ENCODE measurements around the gene CXorf51A.
"Not testable (repeated sequence)": the region's sequence is repeated elsewhere in the genome, so short reads cannot be mapped to it uniquely, and the experiment has no call there.

CXorf51A gene

DNA sequence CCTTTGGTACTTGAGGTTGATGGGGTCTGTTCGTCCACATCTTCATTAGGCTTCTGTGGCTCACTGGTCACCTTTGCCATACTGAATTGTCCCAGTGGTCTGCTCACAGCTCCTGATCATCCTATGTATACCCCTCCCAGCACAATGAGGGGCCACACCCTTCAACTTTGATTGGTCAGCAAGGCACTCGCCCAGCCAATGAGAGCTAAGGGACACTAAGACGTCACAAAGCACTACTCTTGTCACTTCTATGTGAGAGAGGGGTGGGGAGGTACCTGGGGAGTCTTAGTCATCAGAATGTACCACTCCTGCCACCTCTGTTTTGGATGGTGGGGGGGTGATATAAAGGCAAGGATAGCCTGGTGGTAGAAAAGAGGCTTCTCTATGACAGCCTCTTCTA lies at the start of gene CXorf51A:
TSS of gene CXorf51A (minus strand) at position 101 of the 400 bp plus-strand sequence. CDS start at position 80, 21 bp downstream.
- not testable (repeated sequence) for DNase-seq (ENCODE audit: low read depth in 2 of 2)

DNA sequence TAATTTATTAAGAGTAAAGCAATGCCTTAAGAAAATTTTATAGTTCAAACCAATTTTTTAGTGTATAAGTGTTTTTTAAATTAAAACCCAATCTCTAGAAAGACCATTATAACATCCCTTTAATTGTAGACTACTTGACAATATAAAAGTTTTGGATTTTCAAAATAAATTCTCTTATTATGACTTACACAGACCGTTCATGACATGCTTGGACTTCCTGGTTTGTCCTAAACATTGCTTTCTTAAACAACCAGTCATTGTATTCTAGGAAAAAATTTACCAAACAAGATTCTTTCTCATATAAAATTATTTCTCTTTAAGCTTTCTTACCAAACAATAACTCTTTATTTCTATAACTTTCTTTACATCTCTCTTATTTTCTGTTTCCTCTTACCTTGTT lies 49.0 kb upstream of the CXorf51A start:
- DNase-seq (ENCODE audit: low read depth in 2 of 2), result no peak

DNA sequence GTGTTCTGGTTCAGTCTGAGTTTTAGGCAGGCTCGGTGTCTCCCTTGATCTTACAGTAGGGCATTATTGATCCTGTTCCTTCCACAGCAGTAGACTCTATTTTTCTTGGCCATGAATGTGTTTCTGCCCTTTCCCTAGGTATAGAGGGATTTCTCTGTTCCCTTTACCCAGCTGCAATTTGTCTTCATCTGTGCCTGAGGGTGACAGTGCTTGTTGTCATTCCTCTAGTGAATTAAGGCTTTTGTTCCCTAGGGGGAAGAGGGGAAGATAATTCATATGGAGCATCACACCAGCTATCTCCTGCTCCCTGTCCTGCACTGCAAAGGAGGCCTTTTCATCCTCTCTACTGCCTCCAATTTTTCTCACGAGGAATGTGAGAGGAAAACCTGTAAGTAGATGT lies 39.7 kb upstream of the CXorf51A start:
- no peak for DNase-seq (ENCODE audit: low read depth in 2 of 2)

DNA sequence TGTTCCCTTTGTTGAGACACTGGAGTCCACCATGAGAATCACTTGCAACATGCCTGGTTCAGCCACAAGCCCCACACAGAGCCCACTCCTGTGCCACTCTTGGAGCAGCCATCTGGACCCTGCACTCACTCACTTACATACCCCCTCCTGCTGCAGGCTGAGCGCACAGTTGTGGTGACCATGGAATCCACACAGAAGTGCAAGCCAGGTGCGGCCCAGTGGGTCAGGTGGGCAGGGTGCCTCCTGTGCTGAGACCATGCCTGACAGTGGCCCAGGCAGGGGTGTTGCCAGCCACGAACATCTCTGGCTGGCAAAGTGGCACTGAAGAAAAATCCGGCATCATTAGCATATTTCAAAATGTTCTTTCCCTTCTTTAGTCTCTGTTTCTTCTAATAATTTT lies 17.4 kb upstream of the CXorf51A start:
- DNase-seq (ENCODE audit: low read depth in 2 of 2), result no peak

DNA sequence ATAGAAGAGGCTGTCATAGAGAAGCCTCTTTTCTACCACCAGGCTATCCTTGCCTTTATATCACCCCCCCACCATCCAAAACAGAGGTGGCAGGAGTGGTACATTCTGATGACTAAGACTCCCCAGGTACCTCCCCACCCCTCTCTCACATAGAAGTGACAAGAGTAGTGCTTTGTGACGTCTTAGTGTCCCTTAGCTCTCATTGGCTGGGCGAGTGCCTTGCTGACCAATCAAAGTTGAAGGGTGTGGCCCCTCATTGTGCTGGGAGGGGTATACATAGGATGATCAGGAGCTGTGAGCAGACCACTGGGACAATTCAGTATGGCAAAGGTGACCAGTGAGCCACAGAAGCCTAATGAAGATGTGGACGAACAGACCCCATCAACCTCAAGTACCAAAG lies 5.1 kb downstream of the CXorf51A start, which contains the start of gene CXorf51B:
TSS of gene CXorf51B (plus strand) at position 301 of the 400 bp plus-strand sequence. CDS start at position 322, 21 bp downstream.
- not testable (repeated sequence) for DNase-seq (ENCODE audit: low read depth in 2 of 2)

Data from stimulated activated CD8-positive, alpha-beta memory T cell treated with anti-CD3 and anti-CD28 coated beads, Interleukin-7, amount 100 ng/mL, for 1 hour (primary cell).